Endothelial cell of umbilical vein (primary cell): ENCODE measurements around the gene PPP1R2B. TPM values are rescaled to one million over a fixed set of nuclear protein-coding genes. Genes with fewer than 3 reads are reported as not detected.

Experiments
- BruUV-seq: library from RNA; stranded (reverse); fragments of 400-500 nt; replicated peaks from 2 replicates; lab custom pipeline; 2021; lab: Mats Ljungman, UMichigan
- CTCF ChIA-PET: fragments of 300-600, 350-600 bp; sonication (Branson Sonifier 250); formaldehyde crosslinking; loops from one replicate; lab custom pipeline; 2021; ENCODE audit warnings: antibody characterized with exemption, inconsistent platforms; lab: Charles Lee
- POLR2A ChIA-PET: fragments of 300-600, 350-600 bp; sonication (Branson Sonifier 250); formaldehyde crosslinking; loops from one replicate; lab custom pipeline; 2021; ENCODE audit warnings: antibody characterized with exemption, inconsistent platforms; lab: Charles Lee
- DNase-seq: peaks from one replicate; pipeline ENCODE4 v3.0.0-alpha.2; 2011; ENCODE audit warnings: low read depth, low spot score
- FAIRE-seq: peaks from 2 replicates; lab custom pipeline; 2011; peaks lifted over from hg19 to GRCh38; lab: Jason Lieb, UNC
- H2AFZ ChIP-seq: 2 replicates; pipeline ENCODE4 v1.6.0; 2012; ENCODE audit warnings: low read depth, low read length, control low read depth, inconsistent platforms
- H3K27ac ChIP-seq: 2 replicates; pipeline ENCODE4 v1.5.1; 2011; ENCODE audit warnings: low read depth, mild to moderate bottlenecking, control low read depth, low read length, moderate library complexity; ENCODE audit not compliant: insufficient read depth
- H3K27me3 ChIP-seq, 2 experiments: 2 replicates each; pipeline versions ENCODE4 v1.6.0 to v1.6.1; 2011; ENCODE audit warnings: low read length in 2 of 2, mixed read lengths in 1 of 2; ENCODE audit not compliant: control insufficient read depth in 2 of 2, insufficient read depth in 2 of 2
- H3K36me3 ChIP-seq, 2 experiments: 2 replicates in 1 of 2; 3 replicates in 1 of 2; pipeline ENCODE4 v1.5.1; 2011; ENCODE audit warnings: low read length in 2 of 2, mild to moderate bottlenecking in 1 of 2, moderate library complexity in 1 of 2; ENCODE audit not compliant: control insufficient read depth in 2 of 2, insufficient read depth in 2 of 2; ENCODE audit errors: extremely low read depth in 1 of 2
- H3K4me1 ChIP-seq: 3 replicates; pipeline ENCODE4 v1.5.1; 2011; ENCODE audit warnings: mild to moderate bottlenecking, low read length; ENCODE audit not compliant: control insufficient read depth, insufficient read depth; ENCODE audit errors: extremely low read depth
- H3K4me2 ChIP-seq: 2 replicates; pipeline ENCODE4 v1.6.1; 2011; ENCODE audit warnings: low read length, control low read depth, mixed read lengths; ENCODE audit not compliant: insufficient read depth
- H3K4me3 ChIP-seq, 3 experiments: fragments of 200-600 bp in 1 of 3; sonication (generic), shearing (Covaris generic) in 1 of 3; replicated peaks in 1 of 3; 2 replicates each; pipeline ENCODE4 v1.5.1; 2011 to 2016; ENCODE audit warnings: control low read depth in 3 of 3, low read length in 3 of 3, mild to moderate bottlenecking in 2 of 3, inconsistent platforms in 1 of 3, low read depth in 1 of 3, moderate library complexity in 1 of 3; ENCODE audit not compliant: insufficient read depth in 1 of 3
- H3K79me2 ChIP-seq: 2 replicates; pipeline ENCODE4 v1.6.0; 2012; ENCODE audit warnings: low read length, inconsistent platforms; ENCODE audit not compliant: control insufficient read depth, insufficient read depth
- H3K9ac ChIP-seq: replicated peaks from 2 replicates; pipeline ENCODE3; 2011; ENCODE audit warnings: low read length, control low read depth; ENCODE audit not compliant: insufficient read depth; ENCODE audit errors: extremely low read depth
- H3K9me1 ChIP-seq: replicated peaks from 3 replicates; pipeline ENCODE4 v1.6.0; 2011; ENCODE audit warnings: mild to moderate bottlenecking, low read length; ENCODE audit not compliant: control insufficient read depth, insufficient read depth; ENCODE audit errors: extremely low read depth
- H3K9me3 ChIP-seq: replicated peaks from 2 replicates; pipeline ENCODE4 v1.5.1; 2012; ENCODE audit warnings: low read length, inconsistent platforms; ENCODE audit not compliant: control insufficient read depth, insufficient read depth
- H4K20me1 ChIP-seq: replicated peaks from 2 replicates; pipeline ENCODE3; 2011; ENCODE audit warnings: mild to moderate bottlenecking, low read length; ENCODE audit not compliant: control insufficient read depth, insufficient read depth; ENCODE audit errors: extremely low read depth
- EZH2 ChIP-seq: IDR thresholded peaks from 2 replicates; pipeline ENCODE4 v1.6.1; 2012; ENCODE audit warnings: borderline replicate concordance, low read depth, mild to moderate bottlenecking, moderate library complexity, low read length, inconsistent platforms; ENCODE audit not compliant: severe bottlenecking
- JUN ChIP-seq: IDR thresholded peaks from 2 replicates; pipeline ENCODE4 v1.6.1; 2011; ENCODE audit warnings: borderline replicate concordance, low read depth; ENCODE audit not compliant: insufficient read length, insufficient read depth
- MYC ChIP-seq: IDR thresholded peaks from one replicate; pipeline ENCODE4 v1.6.1; 2011; ENCODE audit warnings: mild to moderate bottlenecking, low read depth, low read length
- POLR2A ChIP-seq: IDR thresholded peaks from 2 replicates; pipeline ENCODE4 v1.6.1; 2012; ENCODE audit warnings: low read depth, mild to moderate bottlenecking, control low read depth, low read length
- dilution Hi-C: fragments of 300-500 bp; cut with MboI; formaldehyde crosslinking; loops from one replicate; pipeline ENCODE4 v1.15.0; 2019; ENCODE audit warnings: low sequenced_read_pairs; ENCODE audit not compliant: extremely low pct_ligation_motif_present
- intact Hi-C: fragments of 100-400 bp; cut with micrococcal nuclease; formaldehyde crosslinking; loops from one replicate; pipeline ENCODE4 v1.10.0; 2022
- polyA plus RNA-seq, 4 experiments: library from polyadenylated mRNA; depleted of rRNA in 3 of 4; stranded (reverse) in 3 of 4; unstranded in 1 of 4; fragments of >200 nt; gene quantifications; 2 replicates each; pipeline versions ENCODE4 v1.2.1 to v1.2.3, GENCODE V29; 2011 to 2012; ENCODE audit warnings: missing spikeins in 1 of 4
- total RNA-seq: library from RNA; stranded (reverse); gene quantifications from 2 replicates; pipeline ENCODE4 v1.2.3, GENCODE V29; 2021
- TF ChIP-seq, protein P1 (sequence below), 2 donors: IDR thresholded peaks; 1 replicate in 1 of 2; 2 replicates in 1 of 2; pipeline ENCODE4 v1.5.1; 2011; ENCODE audit warnings: low read length in 2 of 2, mild to moderate bottlenecking in 2 of 2, moderate library complexity in 2 of 2, control low read depth in 1 of 2, inconsistent platforms in 1 of 2, low read depth in 1 of 2; ENCODE audit not compliant: insufficient read depth in 1 of 2; ENCODE audit errors: extremely low read depth in 1 of 2

PPP1R2B gene
- total and polyA plus RNA-seq, 2 donors (not counting 3 experiments of a cell fraction or from before 2014, with no cell fraction given) = not detected

DNA sequence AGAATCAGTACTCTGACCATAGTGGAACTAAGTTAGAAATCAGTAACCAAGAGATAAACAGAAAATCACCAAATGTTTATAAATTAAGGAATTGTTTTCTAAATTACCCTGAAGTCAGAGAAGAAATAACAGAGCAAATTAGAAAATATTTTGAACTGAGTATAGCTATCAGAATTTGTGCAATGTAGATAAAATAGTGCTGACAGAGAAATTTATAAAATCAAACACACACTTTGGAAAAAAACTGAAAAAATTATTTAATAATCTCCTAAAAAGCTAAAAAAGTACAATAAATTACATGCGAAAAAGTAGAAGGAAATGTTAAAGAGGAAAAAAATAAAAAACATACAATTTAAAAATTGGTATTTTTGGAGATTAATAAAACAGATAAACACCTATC is 37.1 kb upstream of the PPP1R2B start:
- POLR2A ChIA-PET = no interaction called here
- dilution Hi-C loops = no loop called here

DNA sequence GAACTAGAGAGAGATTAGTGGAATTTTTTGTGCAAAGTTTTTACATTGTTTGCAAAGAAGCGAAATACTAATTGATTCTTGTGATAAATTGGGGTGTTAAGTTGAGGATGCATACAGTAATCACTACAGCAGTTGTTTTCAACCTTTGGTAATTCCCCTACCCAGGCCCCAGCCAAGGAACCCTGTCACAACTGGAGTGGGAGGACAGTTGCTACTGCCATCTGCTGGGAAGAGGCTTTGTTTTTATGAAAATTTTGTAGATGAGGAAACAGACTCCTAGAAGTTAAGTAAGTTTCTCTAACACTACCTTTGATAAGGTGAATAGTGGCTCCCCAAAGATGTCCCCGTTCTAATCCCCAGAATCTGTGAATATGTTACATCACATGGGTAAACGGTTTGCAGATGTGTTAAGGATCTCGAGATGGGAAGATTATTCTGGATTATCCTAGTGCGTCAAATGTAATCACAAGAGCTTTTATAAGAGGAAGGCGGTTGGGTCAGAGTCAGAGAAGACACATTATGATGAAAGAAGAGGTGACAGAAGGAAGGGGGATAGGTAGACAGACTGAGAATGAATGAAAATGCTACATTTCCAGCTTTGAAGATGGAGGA is 34.0 kb upstream of the PPP1R2B start:
- DNase-seq = no peak
- Histone ChIP-seq H3K4me3 (no peak overlapping the region), H3K9me1 (no peaks in the 10 kb centered on the region), H3K36me3 (no peaks in the 10 kb centered on the region), H3K27ac (no peak overlapping the region), H3K9ac (no peak overlapping the region), H3K9me3 (peaks cover 1% of the 10 kb centered on the region), H4K20me1 (no peaks in the 10 kb centered on the region), H3K4me1 (no peaks in the 10 kb centered on the region), H2AFZ (no peak overlapping the region), H3K27me3 (no peaks in the 10 kb centered on the region), H3K4me2 (no peak overlapping the region), H3K79me2 (no peaks in the 10 kb centered on the region)
- ChIA-PET POLR2A (no interaction called here), CTCF (no interaction called here)
- no peak for FAIRE-seq
- intact Hi-C loops = no loop called here
- BruUV-seq = no TSS peak
- dilution Hi-C loops = no loop called here
- TF ChIP-seq, protein P1, sequence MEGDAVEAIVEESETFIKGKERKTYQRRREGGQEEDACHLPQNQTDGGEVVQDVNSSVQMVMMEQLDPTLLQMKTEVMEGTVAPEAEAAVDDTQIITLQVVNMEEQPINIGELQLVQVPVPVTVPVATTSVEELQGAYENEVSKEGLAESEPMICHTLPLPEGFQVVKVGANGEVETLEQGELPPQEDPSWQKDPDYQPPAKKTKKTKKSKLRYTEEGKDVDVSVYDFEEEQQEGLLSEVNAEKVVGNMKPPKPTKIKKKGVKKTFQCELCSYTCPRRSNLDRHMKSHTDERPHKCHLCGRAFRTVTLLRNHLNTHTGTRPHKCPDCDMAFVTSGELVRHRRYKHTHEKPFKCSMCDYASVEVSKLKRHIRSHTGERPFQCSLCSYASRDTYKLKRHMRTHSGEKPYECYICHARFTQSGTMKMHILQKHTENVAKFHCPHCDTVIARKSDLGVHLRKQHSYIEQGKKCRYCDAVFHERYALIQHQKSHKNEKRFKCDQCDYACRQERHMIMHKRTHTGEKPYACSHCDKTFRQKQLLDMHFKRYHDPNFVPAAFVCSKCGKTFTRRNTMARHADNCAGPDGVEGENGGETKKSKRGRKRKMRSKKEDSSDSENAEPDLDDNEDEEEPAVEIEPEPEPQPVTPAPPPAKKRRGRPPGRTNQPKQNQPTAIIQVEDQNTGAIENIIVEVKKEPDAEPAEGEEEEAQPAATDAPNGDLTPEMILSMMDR (IDR thresholded peaks at IDR 0.05; ENCODE audit: extremely low read depth in 1 of 2, insufficient read depth in 1 of 2, low read depth in 1 of 2, low read length in 2 of 2) = no peak
- TF ChIP-seq POLR2A = no peak

More for the DNA sequence above, 37.1 kb upstream of the PPP1R2B start:
- Histone ChIP-seq H3K79me2 (no peaks in the 10 kb centered on the region), H3K36me3 (no peaks in the 10 kb centered on the region), H3K9ac (no peak overlapping the region), H3K9me1 (no peaks in the 10 kb centered on the region), H2AFZ (no peak overlapping the region), H3K27ac (no peak overlapping the region), H3K4me3 (no peak overlapping the region), H3K4me2 (no peak overlapping the region), H4K20me1 (no peaks in the 10 kb centered on the region), H3K9me3 (no peaks in the 10 kb centered on the region), H3K4me1 (no peaks in the 10 kb centered on the region), H3K27me3 (no peaks in the 10 kb centered on the region)
- intact Hi-C loops = no loop called here
- FAIRE-seq (no peak), DNase-seq (no peak)
- TF ChIP-seq JUN (no peak), EZH2 (no peak), MYC (no peak), POLR2A (no peak)
- TF ChIP-seq, protein P1 (IDR thresholded peaks at IDR 0.05; ENCODE audit: extremely low read depth in 1 of 2, insufficient read depth in 1 of 2, low read depth in 1 of 2, low read length in 2 of 2) = no peak
- CTCF ChIA-PET = no interaction called here
- BruUV-seq = no TSS peak
